Osteoblast (primary cell): ENCODE data around the gene DUSP3. TPM values are rescaled to one million over a fixed set of nuclear protein-coding genes. Genes with fewer than 3 reads are reported as not detected.

Source experiments
- DNase-seq: peaks from one replicate; pipeline ENCODE4 v3.0.0; 2011; ENCODE audit warnings: low spot score, mixed read lengths; ENCODE audit not compliant: insufficient read length; ENCODE audit errors: missing footprints
- H2AFZ ChIP-seq: 2 replicates; pipeline ENCODE4 v1.6.0; 2011; ENCODE audit warnings: mild to moderate bottlenecking, low read length
- H3K27ac ChIP-seq: 2 replicates; pipeline ENCODE4 v1.5.1; 2011; ENCODE audit warnings: mild to moderate bottlenecking, low read depth, low read length, moderate library complexity
- H3K27me3 ChIP-seq: 2 replicates; pipeline ENCODE4 v1.6.0; 2012; ENCODE audit warnings: mild to moderate bottlenecking, control low read depth, inconsistent platforms, low read length, moderate library complexity; ENCODE audit not compliant: insufficient read depth
- H3K36me3 ChIP-seq: 2 replicates; pipeline ENCODE4 v1.5.1; 2011; ENCODE audit warnings: mild to moderate bottlenecking, low read length, control low read depth, moderate library complexity; ENCODE audit not compliant: insufficient read depth
- H3K4me1 ChIP-seq: 2 replicates; pipeline ENCODE4 v1.5.1; 2011; ENCODE audit warnings: mild to moderate bottlenecking, low read length, control low read depth, moderate library complexity; ENCODE audit not compliant: insufficient read depth
- H3K4me2 ChIP-seq: 2 replicates; pipeline ENCODE4 v1.6.0; 2011; ENCODE audit warnings: mild to moderate bottlenecking, low read length; ENCODE audit not compliant: insufficient read depth
- H3K4me3 ChIP-seq: fragments of 200-600 bp; sonication (generic); 3 replicates; pipeline ENCODE4 v1.5.1; 2012; ENCODE audit warnings: mild to moderate bottlenecking, low read length, inconsistent platforms; ENCODE audit not compliant: insufficient read depth
- H3K79me2 ChIP-seq: 2 replicates; pipeline ENCODE4 v1.6.0; 2012; ENCODE audit warnings: mild to moderate bottlenecking, low read length, control low read depth, inconsistent platforms; ENCODE audit not compliant: insufficient read depth
- H3K9me3 ChIP-seq: 2 replicates; pipeline ENCODE4 v1.5.1; 2011; ENCODE audit warnings: low read depth, low read length, control low read depth
- H4K20me1 ChIP-seq: 2 replicates; pipeline ENCODE4 v1.6.0; 2012; ENCODE audit warnings: mild to moderate bottlenecking, low read length, control low read depth; ENCODE audit not compliant: insufficient read depth
- CTCF ChIP-seq: IDR thresholded peaks from 2 replicates; pipeline ENCODE4 v1.5.1; 2011; ENCODE audit warnings: mild to moderate bottlenecking, low read depth, low read length, moderate library complexity; ENCODE audit errors: extremely low read depth
- total RNA-seq: library from RNA; depleted of rRNA; stranded (reverse); fragments of >200 nt; gene quantifications from 2 replicates; pipeline ENCODE4 v1.2.3, GENCODE V29; 2012

The DUSP3 gene
- total RNA-seq, 1 donor, result 68.8 TPM

GRCh38 chr17:43814026-43814425, 35.2 kb upstream of the DUSP3 start:
- H4K20me1 ChIP-seq, result no peaks in the 10 kb centered on the region
- H2AFZ ChIP-seq, result no peak overlapping the region
- no peak overlapping the region for H3K4me3 ChIP-seq
- H3K27me3 ChIP-seq, result no peaks in the 10 kb centered on the region
- peaks cover 9% of the 10 kb centered on the region for H3K4me1 ChIP-seq
- no peaks in the 10 kb centered on the region for H3K9me3 ChIP-seq
- no peak for DNase-seq
- peaks cover 41% of the 10 kb centered on the region for H3K36me3 ChIP-seq
- H3K27ac ChIP-seq, result no peak overlapping the region
- no peak overlapping the region for H3K4me2 ChIP-seq
- no peaks in the 10 kb centered on the region for H3K79me2 ChIP-seq
- TF ChIP-seq CTCF, result no peak

- no peaks in the 10 kb centered on the region for H3K9me3 ChIP-seq
- H3K4me2 ChIP-seq, result no peak overlapping the region
- DNase-seq, result no peak
- H3K79me2 ChIP-seq, result no peaks in the 10 kb centered on the region
- H3K27ac ChIP-seq, result no peak overlapping the region
- H4K20me1 ChIP-seq, result no peaks in the 10 kb centered on the region
- TF ChIP-seq CTCF, result no peak
- no peak overlapping the region for H3K4me3 ChIP-seq
- H3K36me3 ChIP-seq, result peaks cover 46% of the 10 kb centered on the region
- H3K27me3 ChIP-seq, result no peaks in the 10 kb centered on the region
- no peak overlapping the region for H2AFZ ChIP-seq
- peaks cover 9% of the 10 kb centered on the region for H3K4me1 ChIP-seq
Measured at GRCh38 chr17:43813386-43813785, 34.6 kb upstream of the DUSP3 start.

- TF ChIP-seq CTCF, result no peak
- Histone ChIP-seq H3K27ac (no peak overlapping the region), H3K4me1 (peaks cover 9% of the 10 kb centered on the region), H3K9me3 (no peaks in the 10 kb centered on the region), H3K4me2 (no peak overlapping the region), H3K27me3 (no peaks in the 10 kb centered on the region), H2AFZ (no peak overlapping the region), H3K36me3 (peaks cover 50% of the 10 kb centered on the region), H3K79me2 (no peaks in the 10 kb centered on the region), H3K4me3 (no peak overlapping the region), H4K20me1 (no peaks in the 10 kb centered on the region)
- DNase-seq, result no peak
Measured at GRCh38 chr17:43812396-43813265, 33.9 kb upstream of the DUSP3 start.

- no peak overlapping the region for H3K4me2 ChIP-seq
- peaks cover 41% of the 10 kb centered on the region for H3K36me3 ChIP-seq
- DNase-seq, result no peak
- TF ChIP-seq CTCF, result no peak
- no peak overlapping the region for H3K27ac ChIP-seq
- H3K4me1 ChIP-seq, result peaks cover 9% of the 10 kb centered on the region
- H3K4me3 ChIP-seq, result no peak overlapping the region
- no peak overlapping the region for H2AFZ ChIP-seq
- H3K9me3 ChIP-seq, result no peaks in the 10 kb centered on the region
- no peaks in the 10 kb centered on the region for H3K79me2 ChIP-seq
- H3K27me3 ChIP-seq, result no peaks in the 10 kb centered on the region
- no peaks in the 10 kb centered on the region for H4K20me1 ChIP-seq
Measured at GRCh38 chr17:43810823-43811222, 32.0 kb upstream of the DUSP3 start.
